Neural cell (in vitro differentiated cells): ENCODE data around the gene SLC44A5. TPM values are rescaled to one million over a fixed set of nuclear protein-coding genes. Genes with fewer than 3 reads are reported as not detected.

ENCODE experiments used
- H2AFZ ChIP-seq: fragments of 200-600, 300-800 bp; sonication (generic), shearing (Covaris generic); 2 replicates; pipeline ENCODE4 v1.6.0; 2014; ENCODE audit warnings: low read depth, mild to moderate bottlenecking, antibody characterized with exemption, low read length, moderate library complexity
- H3F3A ChIP-seq: fragments of 200-600 bp; shearing (Covaris generic); 2 replicates; pipeline ENCODE4 v1.6.1; 2016; ENCODE audit warnings: mild to moderate bottlenecking, moderate library complexity, mixed read lengths, antibody characterized with exemption, low read length; ENCODE audit not compliant: insufficient read depth, poor library complexity, severe bottlenecking
- H3K27ac ChIP-seq: fragments of 200-600, 300-800 bp; sonication (generic), shearing (Covaris generic); 2 replicates; pipeline ENCODE4 v1.5.1; 2014; ENCODE audit warnings: mild to moderate bottlenecking, low read length, moderate library complexity
- H3K27me3 ChIP-seq: fragments of 300-800, 200-600 bp; sonication (generic), shearing (Covaris generic); 2 replicates; pipeline ENCODE4 v1.6.0; 2014; ENCODE audit warnings: mild to moderate bottlenecking, low read depth, low read length, moderate library complexity; ENCODE audit not compliant: insufficient read depth
- H3K36me3 ChIP-seq: fragments of 300-800, 200-600 bp; sonication (generic), shearing (Covaris generic); 2 replicates; pipeline ENCODE4 v1.5.1; 2014; ENCODE audit warnings: mild to moderate bottlenecking, antibody characterized with exemption, low read length, moderate library complexity; ENCODE audit not compliant: insufficient read depth
- H3K4me2 ChIP-seq: fragments of 300-800, 200-600 bp; sonication (generic), shearing (Covaris generic); 2 replicates; pipeline ENCODE4 v1.6.0; 2014; ENCODE audit warnings: mild to moderate bottlenecking, low read length
- H3K4me3 ChIP-seq: fragments of 300-800, 200-600 bp; sonication (generic), shearing (Covaris generic); 2 replicates; pipeline ENCODE4 v1.5.1; 2014; ENCODE audit warnings: mild to moderate bottlenecking, low read length, moderate library complexity
- H3K79me2 ChIP-seq: fragments of 200-600 bp; shearing (Covaris generic); replicated peaks from 2 replicates; pipeline ENCODE4 v1.6.0; 2014; ENCODE audit warnings: mild to moderate bottlenecking, low read length, moderate library complexity; ENCODE audit not compliant: insufficient read depth
- H3K9ac ChIP-seq: fragments of 300-800, 200-600 bp; sonication (generic), shearing (Covaris generic); 2 replicates; pipeline ENCODE4 v1.6.1; 2016; ENCODE audit warnings: mild to moderate bottlenecking, low read length, mixed read lengths
- H3K9me2 ChIP-seq: fragments of 200-600 bp; shearing (Covaris generic); 2 replicates; pipeline ENCODE4 v1.6.1; 2016; ENCODE audit warnings: mild to moderate bottlenecking, low read length, mixed read lengths; ENCODE audit not compliant: insufficient read depth
- H3K9me3 ChIP-seq: fragments of 200-600, 300-800 bp; sonication (generic), shearing (Covaris generic); 2 replicates; pipeline ENCODE4 v1.6.1; 2016; ENCODE audit warnings: mild to moderate bottlenecking, mixed run types, low read length, moderate library complexity, mixed read lengths
- H4K20me1 ChIP-seq: fragments of 200-600 bp; shearing (Covaris generic); 2 replicates; pipeline ENCODE4 v1.6.1; 2016; ENCODE audit warnings: mild to moderate bottlenecking, mixed run types; ENCODE audit not compliant: insufficient read depth
- EP300 ChIP-seq: fragments of 450-650 bp; conservative IDR thresholded peaks from 2 replicates; pipeline ENCODE4 v1.6.1; 2014; ENCODE audit warnings: antibody characterized with exemption, mild to moderate bottlenecking, moderate library complexity; ENCODE audit not compliant: poor library complexity, severe bottlenecking
- EZH2 ChIP-seq: fragments of 200-600, 300-800 bp; shearing (Covaris generic), sonication (generic); IDR thresholded peaks from 2 replicates; pipeline ENCODE4 v1.6.1; 2014; ENCODE audit warnings: antibody characterized with exemption, low read length, borderline replicate concordance, mild to moderate bottlenecking; ENCODE audit not compliant: insufficient read depth, poor library complexity, severe bottlenecking
- MXI1 ChIP-seq: fragments of 450-650 bp; conservative IDR thresholded peaks from 2 replicates; pipeline ENCODE4 v1.6.1; 2014; ENCODE audit warnings: antibody characterized with exemption, mild to moderate bottlenecking; ENCODE audit not compliant: poor library complexity, severe bottlenecking
- POLR2AphosphoS5 ChIP-seq: IDR thresholded peaks from 2 replicates; pipeline ENCODE4 v1.6.1; 2012
- RAD21 ChIP-seq: fragments of 450-650 bp; conservative IDR thresholded peaks from 2 replicates; pipeline ENCODE4 v1.6.1; 2014; ENCODE audit warnings: antibody characterized with exemption, mild to moderate bottlenecking, moderate library complexity
- REST ChIP-seq: IDR thresholded peaks from 2 replicates; pipeline ENCODE4 v1.6.1; 2012; ENCODE audit warnings: borderline replicate concordance
- SMC3 ChIP-seq: fragments of 450-650 bp; conservative IDR thresholded peaks from 2 replicates; pipeline ENCODE4 v1.6.1; 2014; ENCODE audit warnings: antibody characterized with exemption, mild to moderate bottlenecking, moderate library complexity; ENCODE audit not compliant: poor library complexity
- TAF1 ChIP-seq: IDR thresholded peaks from 2 replicates; pipeline ENCODE4 v1.6.1; 2012; ENCODE audit warnings: low read depth
- polyA plus RNA-seq: library from polyadenylated mRNA; depleted of rRNA; stranded (reverse); fragments of >200 nt; gene quantifications from 2 replicates; pipeline ENCODE4 v1.2.3, GENCODE V29; 2014
- TF ChIP-seq, protein P1 (sequence below): fragments of 450-650 bp; IDR thresholded peaks from 2 replicates; pipeline ENCODE4 v1.5.1; 2014; ENCODE audit warnings: antibody characterized with exemption, mild to moderate bottlenecking, moderate library complexity; ENCODE audit not compliant: poor library complexity, severe bottlenecking

Gene SLC44A5
- polyA plus RNA-seq, 1 donor from 2014 or later, result 53.0 TPM

DNA sequence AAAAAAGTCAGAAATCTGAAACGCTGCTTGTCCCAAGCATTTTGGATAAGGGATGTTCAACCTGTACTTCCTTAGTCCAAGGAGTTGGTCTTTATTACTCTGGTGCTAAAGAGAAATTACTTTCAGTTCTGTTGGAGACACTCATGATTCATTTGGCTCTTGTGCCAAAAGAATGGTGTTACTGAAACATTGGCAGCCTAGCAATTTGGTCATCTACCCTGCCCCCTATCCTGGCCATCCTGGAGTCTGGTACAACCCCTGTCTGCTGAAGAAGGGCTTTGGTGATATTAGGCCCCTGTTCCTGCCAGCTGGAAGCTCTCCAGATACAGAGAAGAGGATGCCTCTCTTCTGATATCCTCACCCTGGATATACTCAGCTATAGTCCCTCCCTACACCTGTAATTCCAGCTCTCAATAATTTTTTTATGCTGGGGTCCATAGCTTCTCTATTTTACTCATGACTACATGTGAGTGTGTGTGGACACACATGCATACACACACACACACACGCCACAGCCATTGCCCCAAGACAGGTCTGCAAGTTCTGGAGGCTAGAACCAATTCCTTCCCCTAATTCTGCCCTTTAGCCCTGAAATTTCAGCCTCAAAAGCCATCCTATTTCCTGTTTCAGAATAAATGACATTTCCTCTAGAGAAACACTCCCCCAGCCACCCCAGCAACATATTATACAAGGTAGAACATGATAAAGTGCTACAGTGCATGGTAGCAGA lies 436.7 kb downstream of the SLC44A5 start:
- H3K4me3 ChIP-seq, result no peak overlapping the region
- no peaks in the 10 kb centered on the region for H3K9me3 ChIP-seq
- no peaks in the 10 kb centered on the region for H3K27me3 ChIP-seq
- H3F3A ChIP-seq, result no peaks in the 10 kb centered on the region
- H3K36me3 ChIP-seq, result no peaks in the 10 kb centered on the region
- no peak overlapping the region for H3K27ac ChIP-seq
- no peaks in the 10 kb centered on the region for H4K20me1 ChIP-seq
- H3K79me2 ChIP-seq, result no peaks in the 10 kb centered on the region
- no peak overlapping the region for H2AFZ ChIP-seq
- TF ChIP-seq RAD21, result no peak
- TF ChIP-seq EP300, result no peak
- no peak for TF ChIP-seq REST
- no peak for TF ChIP-seq SMC3
- no peak for TF ChIP-seq MXI1
- no peak for TF ChIP-seq TAF1
- TF ChIP-seq, protein P1, sequence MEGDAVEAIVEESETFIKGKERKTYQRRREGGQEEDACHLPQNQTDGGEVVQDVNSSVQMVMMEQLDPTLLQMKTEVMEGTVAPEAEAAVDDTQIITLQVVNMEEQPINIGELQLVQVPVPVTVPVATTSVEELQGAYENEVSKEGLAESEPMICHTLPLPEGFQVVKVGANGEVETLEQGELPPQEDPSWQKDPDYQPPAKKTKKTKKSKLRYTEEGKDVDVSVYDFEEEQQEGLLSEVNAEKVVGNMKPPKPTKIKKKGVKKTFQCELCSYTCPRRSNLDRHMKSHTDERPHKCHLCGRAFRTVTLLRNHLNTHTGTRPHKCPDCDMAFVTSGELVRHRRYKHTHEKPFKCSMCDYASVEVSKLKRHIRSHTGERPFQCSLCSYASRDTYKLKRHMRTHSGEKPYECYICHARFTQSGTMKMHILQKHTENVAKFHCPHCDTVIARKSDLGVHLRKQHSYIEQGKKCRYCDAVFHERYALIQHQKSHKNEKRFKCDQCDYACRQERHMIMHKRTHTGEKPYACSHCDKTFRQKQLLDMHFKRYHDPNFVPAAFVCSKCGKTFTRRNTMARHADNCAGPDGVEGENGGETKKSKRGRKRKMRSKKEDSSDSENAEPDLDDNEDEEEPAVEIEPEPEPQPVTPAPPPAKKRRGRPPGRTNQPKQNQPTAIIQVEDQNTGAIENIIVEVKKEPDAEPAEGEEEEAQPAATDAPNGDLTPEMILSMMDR, result no peak
- no peak for TF ChIP-seq EZH2
- TF ChIP-seq POLR2AphosphoS5, result no peak
- H3K4me2 ChIP-seq, result no peak overlapping the region
- no peaks in the 10 kb centered on the region for H3K9me2 ChIP-seq
- no peak overlapping the region for H3K9ac ChIP-seq

- no peak for TF ChIP-seq EP300
- TF ChIP-seq SMC3, result no peak
- no peak for TF ChIP-seq RAD21
- no peak for TF ChIP-seq POLR2AphosphoS5
- TF ChIP-seq, protein P1, result no peak
- TF ChIP-seq MXI1, result no peak
- TF ChIP-seq EZH2, result no peak
- no peak for TF ChIP-seq TAF1
- TF ChIP-seq REST, result no peak
- Histone ChIP-seq H3K9ac (no peak overlapping the region), H3K36me3 (no peaks in the 10 kb centered on the region), H3K4me3 (no peak overlapping the region), H3K27ac (no peak overlapping the region), H3K4me2 (no peak overlapping the region), H3K9me2 (no peaks in the 10 kb centered on the region), H3F3A (no peaks in the 10 kb centered on the region), H3K9me3 (no peaks in the 10 kb centered on the region), H3K79me2 (no peaks in the 10 kb centered on the region), H4K20me1 (no peaks in the 10 kb centered on the region), H2AFZ (no peak overlapping the region), H3K27me3 (no peaks in the 10 kb centered on the region)
Measured at GRCh38 chr1:75172556-75172955, 438.4 kb downstream of the SLC44A5 start.
